HEK293T (cell line): ENCODE data around the gene DLAT.

Source experiments
- ARNT ChIP-seq: fragments of 450-650 bp; IDR thresholded peaks from 2 replicates; pipeline ENCODE4 v1.6.1; 2017; ENCODE audit warnings: mild to moderate bottlenecking
- BHLHE40 ChIP-seq: fragments of 450-650 bp; IDR thresholded peaks from 2 replicates; pipeline ENCODE4 v1.6.1; 2016; ENCODE audit warnings: mild to moderate bottlenecking, moderate library complexity, borderline replicate concordance
- FOXA1 ChIP-seq: fragments of 450-650 bp; IDR thresholded peaks from 2 replicates; pipeline ENCODE4 v1.6.1; 2016; ENCODE audit warnings: mild to moderate bottlenecking
- FOXM1 ChIP-seq: fragments of 450-650 bp; IDR thresholded peaks from 2 replicates; pipeline ENCODE4 v1.6.1; 2017; ENCODE audit warnings: mild to moderate bottlenecking, borderline replicate concordance
- HDGF ChIP-seq: fragments of 450-650 bp; IDR thresholded peaks from 2 replicates; pipeline ENCODE4 v1.6.1; 2017; ENCODE audit warnings: antibody characterized with exemption, borderline replicate concordance
- L3MBTL2 ChIP-seq: fragments of 450-650 bp; conservative IDR thresholded peaks from 2 replicates; pipeline ENCODE4 v1.6.1; 2016; ENCODE audit warnings: mild to moderate bottlenecking
- LEF1 ChIP-seq: fragments of 450-650 bp; IDR thresholded peaks from 2 replicates; pipeline ENCODE4 v1.6.1; 2017; ENCODE audit warnings: mild to moderate bottlenecking, borderline replicate concordance
- SP1 ChIP-seq: fragments of 450-650 bp; IDR thresholded peaks from 2 replicates; pipeline ENCODE4 v1.6.1; 2017
- SUZ12 ChIP-seq: fragments of 450-650 bp; IDR thresholded peaks from 2 replicates; pipeline ENCODE4 v1.6.1; 2016; ENCODE audit warnings: mild to moderate bottlenecking
- ZNF384 ChIP-seq: fragments of 450-650 bp; IDR thresholded peaks from 2 replicates; pipeline ENCODE4 v1.6.1; 2016
- TF ChIP-seq, protein P1 (sequence below): fragments of 450-650 bp; IDR thresholded peaks from 2 replicates; pipeline ENCODE4 v1.6.1; 2016

DNA sequence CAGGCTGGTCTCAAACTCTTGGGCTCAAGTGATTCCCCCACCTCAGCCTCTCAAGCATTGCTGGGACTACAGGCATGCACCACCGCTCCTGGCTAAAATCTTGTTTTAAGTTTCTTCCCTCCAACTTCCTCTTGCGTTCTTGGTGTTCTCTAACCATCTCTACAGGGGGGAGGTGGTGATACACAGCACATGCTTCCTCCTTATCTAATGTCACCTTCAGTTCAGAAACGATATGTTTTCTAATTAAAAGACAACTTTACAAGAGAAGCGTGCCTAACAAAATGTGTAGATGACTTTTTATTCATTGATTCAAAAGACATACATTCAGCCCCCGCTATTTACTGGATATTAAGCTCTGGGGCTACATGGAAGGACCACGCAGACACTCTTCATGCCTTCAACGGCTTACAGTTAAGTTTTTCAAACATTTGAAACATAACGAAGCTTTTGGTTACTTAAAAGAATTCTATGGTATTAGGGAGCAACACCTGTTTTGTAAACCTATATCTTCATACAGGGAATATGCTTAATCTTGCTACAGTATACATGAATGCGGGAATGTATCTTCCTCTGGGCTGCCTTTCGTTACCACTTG lies 933 bp upstream of the DLAT start:
- TF ChIP-seq, protein P1, sequence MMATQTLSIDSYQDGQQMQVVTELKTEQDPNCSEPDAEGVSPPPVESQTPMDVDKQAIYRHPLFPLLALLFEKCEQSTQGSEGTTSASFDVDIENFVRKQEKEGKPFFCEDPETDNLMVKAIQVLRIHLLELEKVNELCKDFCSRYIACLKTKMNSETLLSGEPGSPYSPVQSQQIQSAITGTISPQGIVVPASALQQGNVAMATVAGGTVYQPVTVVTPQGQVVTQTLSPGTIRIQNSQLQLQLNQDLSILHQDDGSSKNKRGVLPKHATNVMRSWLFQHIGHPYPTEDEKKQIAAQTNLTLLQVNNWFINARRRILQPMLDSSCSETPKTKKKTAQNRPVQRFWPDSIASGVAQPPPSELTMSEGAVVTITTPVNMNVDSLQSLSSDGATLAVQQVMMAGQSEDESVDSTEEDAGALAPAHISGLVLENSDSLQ, result no peak
- TF ChIP-seq ARNT (no peak), L3MBTL2 (peak; percentile 26; the same call in 1 of the 2 replicates), HDGF (no peak), SP1 (no peak), LEF1 (no peak), FOXM1 (no peak), SUZ12 (no peak), BHLHE40 (no peak), ZNF384 (no peak), FOXA1 (no peak)
